ENCODE results near the gene KDM5C. TPM values are rescaled to one million over a fixed set of nuclear protein-coding genes. Genes with fewer than 3 reads are reported as not detected.
A peak's percentile ranks its signal among the peaks of the same experiment; 100 is the strongest.

KDM5C gene
- total and polyA plus RNA-seq, 9 of the 15 experiments (the other 6 are each of a cell fraction or from before 2014, with no cell fraction given) = 0.62 to 136 (median 52.4) TPM

- no peak for TF ChIP-seq ZNF398 (CRISPR knock-in tag; IDR thresholded peaks at IDR 0.05)
- TF ChIP-seq HCFC1 (IDR thresholded peaks at IDR 0.05; ENCODE audit: low read depth, low read length) = no peak
- TF ChIP-seq ZNF764 (CRISPR knock-in tag; IDR thresholded peaks at IDR 0.05; ENCODE audit: low read depth) = no peak
- TF ChIP-seq MAFG (tag; conservative IDR thresholded peaks at IDR 0.05) = peak; percentile 86
- TF ChIP-seq ZNF316 (IDR thresholded peaks at IDR 0.05) = peak; percentile 97
- no peak for TF ChIP-seq TBP (optimal IDR thresholded peaks at IDR 0.05; ENCODE audit: low read depth, low read length)
- TF ChIP-seq PKNOX1 (IDR thresholded peaks at IDR 0.05) = no peak
- TF ChIP-seq ZNF232 (CRISPR knock-in tag; IDR thresholded peaks at IDR 0.05) = no peak
- no peak for TF ChIP-seq ZFPM2 (CRISPR knock-in tag; IDR thresholded peaks at IDR 0.05)
- TF ChIP-seq E4F1 (CRISPR knock-in tag; IDR thresholded peaks at IDR 0.05; ENCODE audit: borderline replicate concordance) = no peak
- peak; percentile 77 for TF ChIP-seq MAFF (IDR thresholded peaks at IDR 0.05; ENCODE audit: low read length)
- TF ChIP-seq CREB1 (IDR thresholded peaks at IDR 0.05) = no peak
- no peak for TF ChIP-seq CREB1 (CRISPR knock-in tag; IDR thresholded peaks at IDR 0.05)
- no peak for TF ChIP-seq DNMT1 (IDR thresholded peaks at IDR 0.05)
- TF ChIP-seq ZNF23 (CRISPR knock-in tag; IDR thresholded peaks at IDR 0.05) = no peak
- no peak for TF ChIP-seq ARID1B (IDR thresholded peaks at IDR 0.05)
- no peak for TF ChIP-seq NCOA6 (IDR thresholded peaks at IDR 0.05)
- no peak for TF ChIP-seq CHD4 (IDR thresholded peaks at IDR 0.05; ENCODE audit: insufficient read depth, insufficient replicate concordance, low read depth, low read length, poor library complexity, severe bottlenecking)
- TF ChIP-seq E2F4 (CRISPR knock-in tag; IDR thresholded peaks at IDR 0.05; ENCODE audit: low read depth) = no peak
- peak; percentile 41; the same call in 1 of the 2 replicates for TF ChIP-seq NFE2 (IDR thresholded peaks at IDR 0.05; ENCODE audit: low read depth)
- no peak for TF ChIP-seq HNRNPUL1 (IDR thresholded peaks at IDR 0.05; ENCODE audit: low read length)
- no peak for TF ChIP-seq MIER1 (IDR thresholded peaks at IDR 0.05; ENCODE audit: low read depth)
- TF ChIP-seq SMARCA4 (IDR thresholded peaks at IDR 0.05) = no peak
- no peak for TF ChIP-seq RBM14 (IDR thresholded peaks at IDR 0.05; ENCODE audit: borderline replicate concordance, insufficient read depth, low read depth, low read length)
- TF ChIP-seq NRF1 (conservative IDR thresholded peaks at IDR 0.05 in 1 of 2, IDR thresholded peaks at IDR 0.05 in 1 of 2) = 0 out of 4 replicates have a peak, but pooled peaks of 1 of the 2 experiments have one; percentile 19
- TF ChIP-seq SMARCE1 (IDR thresholded peaks at IDR 0.05) = no peak
These were observed 43.2 kb upstream of the KDM5C start (continued) for GRCh38 chrX:53268173-53268572.
